ENCODE measurements around the gene LMBRD1.

LMBRD1 gene

DNA sequence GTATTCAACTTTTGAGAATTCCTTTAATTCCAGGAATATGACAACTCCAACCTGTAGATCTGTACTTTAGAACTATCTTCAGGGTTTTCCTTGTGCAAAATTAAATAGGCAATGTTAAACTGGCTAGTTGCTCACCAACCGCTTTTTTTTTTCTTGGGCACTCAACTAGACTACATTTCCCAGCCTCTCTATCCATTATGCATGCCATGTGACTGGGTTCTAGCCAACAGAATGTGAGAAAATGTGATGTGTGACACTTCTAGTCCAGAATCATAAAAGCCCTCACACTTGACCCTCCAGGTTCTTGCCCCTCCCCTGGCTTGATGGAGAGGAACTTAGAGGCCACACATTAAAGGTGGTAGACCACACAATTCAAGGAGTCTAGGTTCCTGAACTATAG is 166.0 kb downstream of the LMBRD1 start:
- H3K4me3 ChIP-seq (ENCODE audit: low read depth, low read length) = no peak overlapping the region
- DNase-seq (ENCODE audit: low read depth, low spot score) = no peak
- POLR2A ChIA-PET = no interaction called here
- CTCF ChIA-PET = no interaction called here
- TF ChIP-seq, protein P1, sequence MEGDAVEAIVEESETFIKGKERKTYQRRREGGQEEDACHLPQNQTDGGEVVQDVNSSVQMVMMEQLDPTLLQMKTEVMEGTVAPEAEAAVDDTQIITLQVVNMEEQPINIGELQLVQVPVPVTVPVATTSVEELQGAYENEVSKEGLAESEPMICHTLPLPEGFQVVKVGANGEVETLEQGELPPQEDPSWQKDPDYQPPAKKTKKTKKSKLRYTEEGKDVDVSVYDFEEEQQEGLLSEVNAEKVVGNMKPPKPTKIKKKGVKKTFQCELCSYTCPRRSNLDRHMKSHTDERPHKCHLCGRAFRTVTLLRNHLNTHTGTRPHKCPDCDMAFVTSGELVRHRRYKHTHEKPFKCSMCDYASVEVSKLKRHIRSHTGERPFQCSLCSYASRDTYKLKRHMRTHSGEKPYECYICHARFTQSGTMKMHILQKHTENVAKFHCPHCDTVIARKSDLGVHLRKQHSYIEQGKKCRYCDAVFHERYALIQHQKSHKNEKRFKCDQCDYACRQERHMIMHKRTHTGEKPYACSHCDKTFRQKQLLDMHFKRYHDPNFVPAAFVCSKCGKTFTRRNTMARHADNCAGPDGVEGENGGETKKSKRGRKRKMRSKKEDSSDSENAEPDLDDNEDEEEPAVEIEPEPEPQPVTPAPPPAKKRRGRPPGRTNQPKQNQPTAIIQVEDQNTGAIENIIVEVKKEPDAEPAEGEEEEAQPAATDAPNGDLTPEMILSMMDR (IDR thresholded peaks at IDR 0.05; ENCODE audit: insufficient read depth, low read length, missing control alignments) = no peak

DNA sequence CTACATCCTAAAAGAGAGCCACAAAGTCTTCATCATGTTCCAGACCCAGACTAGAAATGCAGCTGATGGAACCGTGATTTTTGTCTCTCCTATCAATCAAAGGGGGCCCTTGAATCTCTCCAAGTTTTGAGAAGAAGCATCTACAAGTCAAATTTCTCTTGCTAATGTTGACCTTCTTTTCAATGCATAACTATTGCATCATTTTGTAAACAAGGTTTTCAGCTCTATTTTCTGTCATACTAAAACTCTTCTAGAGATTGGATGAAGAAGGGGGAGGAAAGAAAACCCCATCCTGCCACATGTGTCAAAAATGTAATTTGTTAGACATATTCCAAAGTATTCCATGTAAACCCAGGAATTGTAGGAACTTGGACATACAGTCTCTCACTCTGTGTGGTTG is 169.2 kb downstream of the LMBRD1 start:
- CTCF ChIA-PET = no interaction called here
- no peak overlapping the region for H3K4me3 ChIP-seq (ENCODE audit: low read depth, low read length)
- no peak for DNase-seq (ENCODE audit: low read depth, low spot score)
- POLR2A ChIA-PET = no interaction called here
- TF ChIP-seq, protein P1 (IDR thresholded peaks at IDR 0.05; ENCODE audit: insufficient read depth, low read length, missing control alignments) = no peak

DNA sequence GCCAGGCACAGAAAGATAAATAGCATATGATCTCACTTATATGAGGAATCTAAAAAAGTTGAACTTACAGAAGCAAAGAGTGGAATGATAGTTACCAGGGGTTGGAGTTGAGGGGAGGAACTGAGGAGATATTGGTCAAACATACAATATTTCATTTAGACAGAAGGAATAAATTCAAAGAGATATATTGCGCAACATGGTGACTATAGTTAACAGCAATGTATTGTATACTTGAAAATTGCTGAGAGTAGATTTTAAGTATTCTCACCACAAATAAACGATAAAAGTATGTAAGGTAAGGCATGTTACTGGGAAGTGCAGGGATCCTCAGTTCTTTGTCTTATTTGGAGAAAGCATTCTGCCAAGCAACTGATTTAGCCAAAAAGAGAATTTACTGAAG is 171.9 kb downstream of the LMBRD1 start:
- TF ChIP-seq, protein P1 (IDR thresholded peaks at IDR 0.05; ENCODE audit: insufficient read depth, low read length, missing control alignments) = no peak
- no peak for DNase-seq (ENCODE audit: low read depth, low spot score)
- POLR2A ChIA-PET = no interaction called here
- CTCF ChIA-PET = no interaction called here
- no peak overlapping the region for H3K4me3 ChIP-seq (ENCODE audit: low read depth, low read length)

All from AG04449 (cell line).